ENCODE measurements around the gene PRPF19. TPM values are rescaled to one million over a fixed set of nuclear protein-coding genes. Genes with fewer than 3 reads are reported as not detected.

Gene PRPF19
- total and polyA plus RNA-seq, 2 of the 13 experiments (the other 11 are each of a cell fraction or from before 2014, with no cell fraction given), result 27.4 to 91.1 TPM

GRCh38 chr11:60927600-60927999 is 21.2 kb upstream of the PRPF19 start:
- ATAC-seq (no peak), FAIRE-seq (no peak), DNase-seq (ENCODE audit: low spot score) (no peak)
- H3K4me3 ChIP-seq (replicated peaks in 1 of 3; ENCODE audit: insufficient read depth in 1 of 3, low read depth in 2 of 3, low read length in 3 of 3), result no peak overlapping the region
- 96% methylated on average over 13 of the region's 16 CpGs for WGBS (ENCODE audit: low lambda C conversion rate)
- H4K20me1 ChIP-seq (ENCODE audit: insufficient read depth, low read length), result no peaks in the 10 kb centered on the region
- in situ Hi-C loops (cut with HindIII; ENCODE audit: extremely low pct_ligation_motif_present, low pct_unique_long_range_greater_than_20kb), result no loop called here
- TF ChIP-seq BRD4 (CRISPR knock-in tag; IDR thresholded peaks at IDR 0.05) (no peak), U2AF2 (IDR thresholded peaks at IDR 0.05; ENCODE audit: low read depth, low read length) (no peak), NFYC (CRISPR knock-in tag; IDR thresholded peaks at IDR 0.05) (no peak)
- no peaks in the 10 kb centered on the region for H3K27me3 ChIP-seq (ENCODE audit: control insufficient read depth in 1 of 2, insufficient read depth in 2 of 2, low read length in 2 of 2)
- intact Hi-C loops (cut with micrococcal nuclease; ENCODE audit: unreplicated experiment), result no loop called here
- no peak overlapping the region for H3K27ac ChIP-seq (ENCODE audit: extremely low read length, insufficient read depth, low read length)
- H3K9ac ChIP-seq (ENCODE audit: insufficient read depth, low read depth, low read length), result no peak overlapping the region
- no peak overlapping the region for H2AFZ ChIP-seq (ENCODE audit: low read length)
- BruUV-seq (replicated peaks), result no TSS peak
- H3K4me2 ChIP-seq (ENCODE audit: low read depth, low read length), result no peak overlapping the region
- peaks cover 3 to 4% of the 10 kb centered on the region in 2 experiments; a peak in 3 of 5 replicates for H3K36me3 ChIP-seq (replicated peaks in 1 of 2; ENCODE audit: control insufficient read depth in 1 of 2, insufficient read depth in 2 of 2, low read length in 2 of 2)
- CTCF ChIA-PET (ENCODE audit: low intra/inter-chr PET ratio, low total read pairs), result no interaction called here
- no peaks in the 10 kb centered on the region for H3K9me3 ChIP-seq (ENCODE audit: low read length)
- H3K4me1 ChIP-seq (ENCODE audit: insufficient read depth, low read length), result peaks cover 32% of the 10 kb centered on the region
- POLR2A ChIA-PET, result no interaction called here
- H3K79me2 ChIP-seq (ENCODE audit: insufficient read depth, low read length), result no peaks in the 10 kb centered on the region

- no peaks in the 10 kb centered on the region for H3K79me2 ChIP-seq (ENCODE audit: insufficient read depth, low read length)
- H3K27ac ChIP-seq (ENCODE audit: extremely low read length, insufficient read depth, low read length), result no peak overlapping the region
- no peaks in the 10 kb centered on the region for H3K9me3 ChIP-seq (ENCODE audit: low read length)
- no TSS peak for BruUV-seq (replicated peaks)
- intact Hi-C loops (cut with micrococcal nuclease; ENCODE audit: unreplicated experiment) (no loop called here), in situ Hi-C loops (cut with HindIII; ENCODE audit: extremely low pct_ligation_motif_present, low pct_unique_long_range_greater_than_20kb) (no loop called here)
- no peak overlapping the region for H3K4me3 ChIP-seq (replicated peaks in 1 of 3; ENCODE audit: insufficient read depth in 1 of 3, low read depth in 2 of 3, low read length in 3 of 3)
- no peak for DNase-seq (ENCODE audit: low spot score)
- H2AFZ ChIP-seq (ENCODE audit: low read length), result no peak overlapping the region
- TF ChIP-seq STAT6 (CRISPR knock-in tag; IDR thresholded peaks at IDR 0.05; ENCODE audit: borderline replicate concordance) (no peak), PLRG1 (conservative IDR thresholded peaks at IDR 0.05) (no peak), ZNF713 (CRISPR knock-in tag; IDR thresholded peaks at IDR 0.05) (no peak)
- H3K27me3 ChIP-seq (ENCODE audit: control insufficient read depth in 1 of 2, insufficient read depth in 2 of 2, low read length in 2 of 2), result no peaks in the 10 kb centered on the region; a peak in 1 of 5 replicates
- no peak for ATAC-seq
- H3K4me1 ChIP-seq (ENCODE audit: insufficient read depth, low read length), result peaks cover 32% of the 10 kb centered on the region
- H3K9ac ChIP-seq (ENCODE audit: insufficient read depth, low read depth, low read length), result no peak overlapping the region
- no peak overlapping the region for H3K4me2 ChIP-seq (ENCODE audit: low read depth, low read length)
- CTCF ChIA-PET (ENCODE audit: low intra/inter-chr PET ratio, low total read pairs), result no interaction called here
- no peaks in the 10 kb centered on the region for H4K20me1 ChIP-seq (ENCODE audit: insufficient read depth, low read length)
- POLR2A ChIA-PET, result no interaction called here
- 69% methylated on average over 3 of the region's 8 CpGs for WGBS (ENCODE audit: low lambda C conversion rate)
- H3K36me3 ChIP-seq (replicated peaks in 1 of 2; ENCODE audit: control insufficient read depth in 1 of 2, insufficient read depth in 2 of 2, low read length in 2 of 2), result peaks cover 3 to 4% of the 10 kb centered on the region in 2 experiments; a peak in 3 of 5 replicates
- no peak for FAIRE-seq
These were observed 20.7 kb upstream of the PRPF19 start for GRCh38 chr11:60927061-60927592.

Data from HepG2 (cell line).